Right lobe of liver (tissue), 6 donors: ENCODE data around the gene PLCB1. TPM values are rescaled to one million over a fixed set of nuclear protein-coding genes. Genes with fewer than 3 reads are reported as not detected.

Experiments used
- ATAC-seq, 4 donors: fragments of 200-7000 bp; cut with Tn5 transposase; one replicate each; pipeline ENCODE4 v1.9.1; 2020; ENCODE audit warnings: mild to moderate bottlenecking in 4 of 4, moderate library complexity in 4 of 4
- DNase-seq, 3 donors: peaks; one replicate each; pipeline ENCODE4 v3.0.0-alpha.2; 2020
- H3K27ac ChIP-seq, 3 donors: fragments of 200-600 bp; one replicate each; pipeline ENCODE4 v1.8.0; 2022
- H3K27me3 ChIP-seq, 2 donors: fragments of 200-600 bp; one replicate each; pipeline ENCODE4 v1.8.0; 2022
- H3K36me3 ChIP-seq, 4 donors: fragments of 200-600 bp; sonication (generic) in 1 of 4; one replicate each; pipeline versions ENCODE4 v1.5.1 to v1.8.0; 2017 to 2022; ENCODE audit warnings: control low read depth in 1 of 4
- H3K4me1 ChIP-seq, 4 donors: fragments of 200-600 bp; sonication (generic) in 1 of 4; one replicate each; pipeline versions ENCODE4 v1.5.1 to v1.8.0; 2017 to 2022; ENCODE audit warnings: control low read depth in 1 of 4
- H3K4me3 ChIP-seq, 3 donors: fragments of 200-600 bp; one replicate each; pipeline ENCODE4 v1.8.0; 2022
- H3K9me3 ChIP-seq, 4 donors: fragments of 200-600 bp; sonication (generic) in 1 of 4; one replicate each; pipeline versions ENCODE4 v1.5.1 to v1.8.0; 2017 to 2022; ENCODE audit warnings: control low read depth in 1 of 4
- POLR2A ChIP-seq: fragments of 450-650 bp; IDR thresholded peaks from one replicate; pipeline ENCODE4 v1.6.1; 2017; ENCODE audit warnings: antibody characterized with exemption, mild to moderate bottlenecking
- WGBS: methylation state at CpG from one replicate; pipeline ENCODE4 v1.1.6; 2018; ENCODE audit warnings: low coverage, low lambda C conversion rate; ENCODE audit not compliant: insufficient coverage; ENCODE audit errors: missing lambda C conversion rate; 5-methylcytosine and 5-hydroxymethylcytosine counted together
- intact Hi-C, 2 donors: fragments of 100-400 bp; cut with DNase I; formaldehyde crosslinking; loops; one replicate each; pipeline versions ENCODE4 v1.11.2 to v1.14.1; 2022
- total RNA-seq, 6 experiments: library from RNA; depleted of rRNA in 2 of 6; stranded (reverse); fragments of >200 nt in 2 of 6; fragmentation: NEBNext Ultra II Directional in 3 of 6; extraction: Animal tissue kit (Norgen Biotek cat#: 25700) in 3 of 6; gene quantifications; one replicate each; pipeline versions ENCODE4 v1.1.0 to v1.2.4, GENCODE V29; 2016 to 2023
- TF ChIP-seq, protein P1 (sequence below), 4 donors: fragments of 200-600 bp in 3 of 4; fragments of 450-650 bp in 1 of 4; IDR thresholded peaks; one replicate each; pipeline versions ENCODE4 v1.5.1 to v1.8.0; 2016 to 2022; ENCODE audit warnings: antibody characterized with exemption in 4 of 4, mild to moderate bottlenecking in 2 of 4
- donor health status: DM: no; HTN: yes; CAD: no.
- donor health status: DM: no; HTN: no; CAD: no.
- donor health status: DM: no; HTN: no; CAD: no.
- donor health status: DM: no; HTN: yes; CAD: no.
- donor health status: DM: no; HTN: yes; CAD: no.

The PLCB1 gene
- total RNA-seq, 6 experiments from 2014 or later: 5.0 to 9.9 (median 5.7) TPM

DNA sequence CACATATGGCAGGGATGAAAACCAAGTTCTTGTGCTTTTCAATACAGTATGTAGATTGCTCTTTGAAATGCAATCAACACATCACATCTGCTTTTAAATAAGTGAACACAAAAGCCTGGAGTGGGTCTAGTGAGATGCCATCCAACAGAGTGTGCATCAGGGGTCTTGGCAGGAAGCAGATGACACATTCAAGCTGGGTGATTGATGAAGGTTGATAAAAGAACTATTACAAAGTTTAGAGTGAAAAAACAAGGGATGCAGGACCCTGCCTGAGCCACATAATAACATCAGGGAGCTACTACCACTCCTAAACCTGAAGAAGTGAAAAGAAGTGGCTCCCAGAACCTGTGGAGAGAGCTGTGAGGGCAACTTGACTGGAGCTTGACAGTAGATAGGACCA is 16.6 kb upstream of the PLCB1 start:
- Histone ChIP-seq H3K9me3 (no peaks in the 10 kb centered on the region), H3K36me3 (no peaks in the 10 kb centered on the region), H3K4me1 (no peaks in the 10 kb centered on the region), H3K4me3 (no peak overlapping the region), H3K27me3 (no peaks in the 10 kb centered on the region), H3K27ac (no peak overlapping the region)
- intact Hi-C loops: no loop called here
- DNase-seq: no peak
- no peak for ATAC-seq
- no peak for TF ChIP-seq POLR2A
- TF ChIP-seq, protein P1, sequence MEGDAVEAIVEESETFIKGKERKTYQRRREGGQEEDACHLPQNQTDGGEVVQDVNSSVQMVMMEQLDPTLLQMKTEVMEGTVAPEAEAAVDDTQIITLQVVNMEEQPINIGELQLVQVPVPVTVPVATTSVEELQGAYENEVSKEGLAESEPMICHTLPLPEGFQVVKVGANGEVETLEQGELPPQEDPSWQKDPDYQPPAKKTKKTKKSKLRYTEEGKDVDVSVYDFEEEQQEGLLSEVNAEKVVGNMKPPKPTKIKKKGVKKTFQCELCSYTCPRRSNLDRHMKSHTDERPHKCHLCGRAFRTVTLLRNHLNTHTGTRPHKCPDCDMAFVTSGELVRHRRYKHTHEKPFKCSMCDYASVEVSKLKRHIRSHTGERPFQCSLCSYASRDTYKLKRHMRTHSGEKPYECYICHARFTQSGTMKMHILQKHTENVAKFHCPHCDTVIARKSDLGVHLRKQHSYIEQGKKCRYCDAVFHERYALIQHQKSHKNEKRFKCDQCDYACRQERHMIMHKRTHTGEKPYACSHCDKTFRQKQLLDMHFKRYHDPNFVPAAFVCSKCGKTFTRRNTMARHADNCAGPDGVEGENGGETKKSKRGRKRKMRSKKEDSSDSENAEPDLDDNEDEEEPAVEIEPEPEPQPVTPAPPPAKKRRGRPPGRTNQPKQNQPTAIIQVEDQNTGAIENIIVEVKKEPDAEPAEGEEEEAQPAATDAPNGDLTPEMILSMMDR (IDR thresholded peaks at IDR 0.05): no peak

DNA sequence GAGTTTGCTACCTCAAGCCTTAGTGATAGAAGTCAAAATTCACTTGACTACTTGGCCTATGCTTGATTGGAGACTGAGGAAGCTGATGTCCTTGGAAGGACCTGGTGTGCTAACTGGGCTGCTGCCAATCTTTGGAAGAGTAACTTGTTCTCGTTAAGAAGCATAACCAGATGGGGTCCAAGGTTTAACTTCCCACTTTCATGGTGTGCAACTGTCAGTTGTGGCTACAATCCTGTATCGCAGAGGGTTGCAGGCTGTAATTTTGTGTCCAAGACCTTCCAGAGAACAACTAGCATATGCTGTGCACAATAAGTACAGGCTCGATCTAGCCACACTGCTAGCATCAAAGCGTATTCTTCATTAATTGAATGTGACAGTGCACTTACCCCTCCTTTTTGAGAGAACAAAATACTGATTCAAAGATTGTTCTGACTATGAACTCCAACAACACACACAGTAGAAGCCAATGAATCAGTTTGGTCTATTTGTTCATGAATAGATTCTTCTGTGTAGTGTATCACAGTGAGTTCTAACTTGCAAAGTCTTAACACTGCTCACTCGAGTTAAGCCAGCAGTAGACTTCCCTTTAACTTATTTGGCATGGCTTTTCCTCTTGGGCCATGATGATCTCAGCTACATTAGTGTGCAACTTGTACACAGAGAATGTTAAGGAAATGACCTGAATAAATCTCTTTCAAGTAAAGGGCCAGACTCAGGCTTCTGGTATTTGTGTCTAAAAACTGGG is 15.8 kb upstream of the PLCB1 start:
- 29% methylated on average over 3 of the region's 5 CpGs for WGBS
- H3K9me3 ChIP-seq: no peaks in the 10 kb centered on the region
- no peak overlapping the region for H3K4me3 ChIP-seq
- no peaks in the 10 kb centered on the region for H3K27me3 ChIP-seq
- no peaks in the 10 kb centered on the region for H3K36me3 ChIP-seq
- ATAC-seq (no peak), DNase-seq (no peak)
- intact Hi-C loops: no loop called here
- no peaks in the 10 kb centered on the region for H3K4me1 ChIP-seq
- TF ChIP-seq, protein P1 (IDR thresholded peaks at IDR 0.05): no peak
- TF ChIP-seq POLR2A: no peak
- no peak overlapping the region for H3K27ac ChIP-seq

DNA sequence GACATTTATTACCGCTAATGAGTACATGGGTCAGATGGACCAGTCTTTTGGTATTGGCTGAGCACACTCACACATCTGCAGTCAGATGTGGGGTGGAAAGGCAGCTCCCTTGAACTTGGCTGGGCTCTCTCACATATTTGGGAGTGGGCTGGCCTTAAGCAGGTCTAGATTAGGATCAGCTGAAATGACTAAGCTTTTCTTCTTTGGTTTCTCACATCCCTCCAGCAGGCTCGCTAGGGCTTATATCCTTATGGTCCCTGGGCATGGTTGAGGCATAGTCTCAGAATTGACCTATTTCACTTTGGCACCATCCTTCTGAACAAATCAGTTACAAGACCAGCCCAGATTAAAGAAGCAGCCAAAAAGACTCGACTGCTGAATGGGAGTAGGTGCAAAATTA is 14.4 kb upstream of the PLCB1 start:
- DNase-seq: no peak
- TF ChIP-seq, protein P1 (IDR thresholded peaks at IDR 0.05): no peak
- no peak for TF ChIP-seq POLR2A
- Histone ChIP-seq H3K27ac (no peak overlapping the region), H3K4me1 (no peaks in the 10 kb centered on the region), H3K36me3 (no peaks in the 10 kb centered on the region), H3K4me3 (no peak overlapping the region), H3K9me3 (no peaks in the 10 kb centered on the region), H3K27me3 (no peaks in the 10 kb centered on the region)
- intact Hi-C loops: no loop called here
- no peak for ATAC-seq
- WGBS: 78% methylated on average over 3 of the region's 3 CpGs

DNA sequence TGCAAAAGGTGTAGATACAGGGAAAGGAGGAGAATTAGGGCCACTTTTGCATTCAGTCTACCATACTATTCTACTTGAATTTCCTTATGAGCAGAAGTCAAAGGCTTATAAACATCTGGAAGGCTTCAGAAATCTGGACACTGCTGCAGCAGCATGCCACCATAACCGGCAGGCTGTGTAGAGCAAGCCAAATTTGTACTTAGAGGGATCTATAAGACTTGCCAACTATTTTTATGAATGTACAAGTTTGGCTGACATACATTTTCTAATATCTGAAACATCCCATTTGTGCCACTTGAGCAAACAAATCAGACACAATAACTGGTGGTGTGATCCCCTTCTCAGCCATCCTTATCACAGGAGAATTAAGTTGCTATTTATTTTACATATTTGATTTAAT is 14.0 kb upstream of the PLCB1 start:
- no peak overlapping the region for H3K27ac ChIP-seq
- no peaks in the 10 kb centered on the region for H3K27me3 ChIP-seq
- no peak overlapping the region for H3K4me3 ChIP-seq
- WGBS: no CpG with 5 or more reads among the region's 1 CpG
- intact Hi-C loops: no loop called here
- ATAC-seq (no peak), DNase-seq (no peak)
- no peaks in the 10 kb centered on the region for H3K9me3 ChIP-seq
- H3K36me3 ChIP-seq: no peaks in the 10 kb centered on the region
- TF ChIP-seq POLR2A: no peak
- TF ChIP-seq, protein P1 (IDR thresholded peaks at IDR 0.05): no peak
- no peaks in the 10 kb centered on the region for H3K4me1 ChIP-seq

DNA sequence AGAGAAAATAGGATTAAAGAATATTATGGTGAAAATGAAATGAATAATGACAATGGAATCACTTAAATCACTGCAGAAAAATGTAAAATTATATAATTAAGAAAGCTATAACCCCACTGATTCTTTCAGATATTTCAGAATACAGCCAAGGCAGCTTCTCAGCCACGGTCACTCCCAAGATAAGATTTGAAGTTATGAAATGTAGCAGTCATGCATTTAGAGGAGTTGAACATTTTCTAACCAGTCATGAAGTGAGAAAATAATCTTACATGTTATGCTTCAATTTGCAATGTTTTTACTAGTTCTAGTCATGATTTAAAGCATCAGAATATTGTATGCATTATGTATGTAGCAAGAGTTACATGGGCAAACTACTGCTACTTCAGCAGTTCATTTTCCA is 13.3 kb upstream of the PLCB1 start:
- no peaks in the 10 kb centered on the region for H3K9me3 ChIP-seq
- no peak for ATAC-seq

More for the DNA sequence above, 13.3 kb upstream of the PLCB1 start:
- H3K4me3 ChIP-seq: no peak overlapping the region
- H3K4me1 ChIP-seq: no peaks in the 10 kb centered on the region
- intact Hi-C loops: no loop called here
- TF ChIP-seq POLR2A: no peak
- TF ChIP-seq, protein P1 (IDR thresholded peaks at IDR 0.05): no peak
- no peaks in the 10 kb centered on the region for H3K36me3 ChIP-seq
- H3K27ac ChIP-seq: no peak overlapping the region
- WGBS: 73% methylated on average over 1 of the region's 1 CpG
- H3K27me3 ChIP-seq: no peaks in the 10 kb centered on the region
- DNase-seq: no peak
